Measurements from ENCODE around the gene PRUNE2.

Gene PRUNE2

DNA sequence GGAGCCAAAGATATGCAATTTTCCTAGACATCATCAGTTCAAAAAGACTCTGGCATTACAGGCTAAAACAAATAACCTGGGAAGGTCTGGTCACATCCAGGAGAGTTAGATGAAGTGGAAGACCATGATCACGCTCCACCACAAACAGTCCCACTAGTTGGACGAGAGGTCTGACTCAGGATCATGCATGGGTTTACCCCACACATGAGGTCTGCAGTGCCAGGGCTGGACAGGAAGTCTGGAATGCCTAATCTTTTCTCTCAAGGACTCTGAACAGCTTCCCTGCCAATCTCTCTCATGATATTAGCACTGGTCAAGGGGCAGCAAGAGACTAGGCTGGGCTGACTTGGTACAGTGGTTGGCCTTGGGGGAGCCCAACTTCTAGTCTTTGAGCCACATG, 7.1 kb downstream of the PRUNE2 start:
- H3K9ac ChIP-seq (ENCODE audit: low read depth, low read length), result no peak overlapping the region
- no peaks in the 10 kb centered on the region for H3K27me3 ChIP-seq (ENCODE audit: control insufficient read depth, insufficient read depth, low read length)
- H3K9me3 ChIP-seq (ENCODE audit: control insufficient read depth, insufficient read depth, low read length), result no peaks in the 10 kb centered on the region
- no peak overlapping the region for H3K4me3 ChIP-seq (ENCODE audit: low read depth, low read length)
- peaks cover 2% of the 10 kb centered on the region for H3K4me1 ChIP-seq (ENCODE audit: control insufficient read depth, insufficient read depth, low read length)
- no peaks in the 10 kb centered on the region for H3K36me3 ChIP-seq (ENCODE audit: control insufficient read depth, insufficient read depth, low read length)

DNA sequence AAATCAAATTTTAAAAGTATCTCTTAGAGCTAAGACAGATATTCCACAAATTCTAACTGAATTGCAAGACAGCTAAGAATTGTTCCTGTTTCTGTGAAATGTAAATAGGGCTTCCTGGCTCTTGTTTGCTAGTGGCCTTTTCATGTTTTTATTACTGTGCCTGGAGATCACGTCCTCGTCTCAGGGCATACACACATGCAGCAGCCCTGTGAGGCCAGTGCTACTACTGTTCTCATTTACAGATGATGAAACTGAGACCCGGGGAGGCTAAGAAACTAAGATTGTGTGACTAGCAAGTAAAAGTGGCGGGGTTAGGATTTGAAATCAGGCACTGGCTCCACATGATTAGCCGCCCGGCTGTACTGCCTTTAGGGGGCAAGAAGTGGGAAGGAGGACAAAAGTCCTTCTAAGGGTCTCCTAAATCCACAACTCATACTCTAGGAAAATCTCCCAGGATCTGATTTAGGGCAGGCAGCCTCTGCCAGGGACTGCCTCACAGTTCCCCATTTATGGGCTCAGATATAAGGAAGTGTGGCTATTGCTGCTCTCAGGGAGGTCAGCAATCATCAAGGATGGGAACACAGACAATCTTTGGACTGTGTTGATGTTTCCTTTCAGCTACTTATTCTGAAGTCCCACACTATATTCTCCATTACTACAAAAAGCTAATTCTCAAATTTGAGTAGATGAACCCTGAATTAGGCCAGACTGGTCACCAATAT, 7.9 kb downstream of the PRUNE2 start:
- no peak overlapping the region for H3K4me3 ChIP-seq (ENCODE audit: low read depth, low read length)
- no peak overlapping the region for H3K9ac ChIP-seq (ENCODE audit: low read depth, low read length)
- no peaks in the 10 kb centered on the region for H3K27me3 ChIP-seq (ENCODE audit: control insufficient read depth, insufficient read depth, low read length)
- no peaks in the 10 kb centered on the region for H3K36me3 ChIP-seq (ENCODE audit: control insufficient read depth, insufficient read depth, low read length)
- H3K9me3 ChIP-seq (ENCODE audit: control insufficient read depth, insufficient read depth, low read length), result no peaks in the 10 kb centered on the region
- peaks cover 2% of the 10 kb centered on the region for H3K4me1 ChIP-seq (ENCODE audit: control insufficient read depth, insufficient read depth, low read length)

DNA sequence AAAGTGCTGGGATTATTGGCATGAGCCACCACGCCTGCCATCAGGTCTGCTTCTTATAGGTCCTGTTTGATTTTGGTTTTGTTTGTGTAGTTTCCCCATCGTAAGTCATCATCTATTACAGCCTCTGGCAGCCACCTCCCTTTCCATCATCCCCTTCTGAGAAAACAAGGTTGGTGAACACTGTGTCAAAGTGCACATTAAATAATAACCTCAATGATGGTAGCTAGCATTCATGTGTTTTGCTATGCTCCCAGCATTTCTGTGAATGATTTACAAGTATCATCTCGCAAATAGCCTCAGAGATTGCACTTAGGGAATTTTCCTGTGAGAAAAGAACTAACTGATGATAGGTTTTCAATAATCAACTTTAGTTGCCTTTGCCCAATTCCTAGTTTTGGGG, 9.9 kb downstream of the PRUNE2 start:
- Histone ChIP-seq H3K36me3 (ENCODE audit: control insufficient read depth, insufficient read depth, low read length) (no peaks in the 10 kb centered on the region), H3K9me3 (ENCODE audit: control insufficient read depth, insufficient read depth, low read length) (no peaks in the 10 kb centered on the region), H3K4me3 (ENCODE audit: low read depth, low read length) (no peak overlapping the region), H3K9ac (ENCODE audit: low read depth, low read length) (no peak overlapping the region), H3K4me1 (ENCODE audit: control insufficient read depth, insufficient read depth, low read length) (peaks cover 2% of the 10 kb centered on the region), H3K27me3 (ENCODE audit: control insufficient read depth, insufficient read depth, low read length) (no peaks in the 10 kb centered on the region)

DNA sequence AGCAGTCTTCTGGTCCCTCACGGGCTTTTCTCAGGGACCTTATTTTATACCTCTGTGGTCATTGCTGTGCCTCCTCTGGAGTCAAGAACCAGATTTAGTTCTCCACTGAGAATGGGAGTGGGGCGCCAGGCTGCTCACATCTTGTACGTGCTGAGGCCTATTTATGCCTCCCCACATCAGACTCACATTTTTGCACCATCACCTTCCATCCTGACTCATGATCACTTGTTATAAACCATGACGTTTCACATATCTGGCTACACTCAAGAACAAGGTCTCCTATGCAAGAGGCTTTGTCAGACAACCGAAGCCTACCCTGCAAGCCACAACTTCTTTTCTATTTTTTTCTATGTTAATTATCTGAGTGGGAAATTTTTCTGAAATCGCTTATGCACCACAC, 10.7 kb downstream of the PRUNE2 start:
- no peak overlapping the region for H3K4me3 ChIP-seq (ENCODE audit: low read depth, low read length)

DNA sequence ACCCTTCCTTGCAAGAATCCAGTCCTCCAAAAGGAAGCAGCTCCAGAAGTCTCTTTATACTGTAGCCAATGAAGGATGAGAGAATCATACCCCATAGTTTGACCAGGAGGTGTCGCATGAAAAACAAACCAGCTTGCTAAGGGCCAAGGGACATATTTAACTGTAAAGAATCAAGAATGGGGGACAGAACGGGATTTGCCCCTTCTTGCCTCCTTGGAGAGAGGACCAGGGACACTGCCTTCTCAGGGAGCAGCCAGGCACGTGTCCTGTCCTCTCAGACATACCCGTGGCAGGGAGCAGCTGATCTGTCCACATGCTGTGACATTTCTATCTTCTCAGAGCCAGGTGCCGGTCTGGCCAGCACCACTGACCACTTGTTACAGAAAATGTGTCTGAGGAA, 11.7 kb downstream of the PRUNE2 start:
- no peak overlapping the region for H3K9ac ChIP-seq (ENCODE audit: low read depth, low read length)
- no peak overlapping the region for H3K4me3 ChIP-seq (ENCODE audit: low read depth, low read length)
- H3K9me3 ChIP-seq (ENCODE audit: control insufficient read depth, insufficient read depth, low read length), result no peaks in the 10 kb centered on the region
- H3K36me3 ChIP-seq (ENCODE audit: control insufficient read depth, insufficient read depth, low read length), result no peaks in the 10 kb centered on the region
- peaks cover 2% of the 10 kb centered on the region for H3K4me1 ChIP-seq (ENCODE audit: control insufficient read depth, insufficient read depth, low read length)
- no peaks in the 10 kb centered on the region for H3K27me3 ChIP-seq (ENCODE audit: control insufficient read depth, insufficient read depth, low read length)

More for the DNA sequence above, 10.7 kb downstream of the PRUNE2 start:
- no peaks in the 10 kb centered on the region for H3K27me3 ChIP-seq (ENCODE audit: control insufficient read depth, insufficient read depth, low read length)
- H3K4me1 ChIP-seq (ENCODE audit: control insufficient read depth, insufficient read depth, low read length), result peaks cover 2% of the 10 kb centered on the region
- no peak overlapping the region for H3K9ac ChIP-seq (ENCODE audit: low read depth, low read length)
- no peaks in the 10 kb centered on the region for H3K36me3 ChIP-seq (ENCODE audit: control insufficient read depth, insufficient read depth, low read length)
- H3K9me3 ChIP-seq (ENCODE audit: control insufficient read depth, insufficient read depth, low read length), result no peaks in the 10 kb centered on the region

DNA sequence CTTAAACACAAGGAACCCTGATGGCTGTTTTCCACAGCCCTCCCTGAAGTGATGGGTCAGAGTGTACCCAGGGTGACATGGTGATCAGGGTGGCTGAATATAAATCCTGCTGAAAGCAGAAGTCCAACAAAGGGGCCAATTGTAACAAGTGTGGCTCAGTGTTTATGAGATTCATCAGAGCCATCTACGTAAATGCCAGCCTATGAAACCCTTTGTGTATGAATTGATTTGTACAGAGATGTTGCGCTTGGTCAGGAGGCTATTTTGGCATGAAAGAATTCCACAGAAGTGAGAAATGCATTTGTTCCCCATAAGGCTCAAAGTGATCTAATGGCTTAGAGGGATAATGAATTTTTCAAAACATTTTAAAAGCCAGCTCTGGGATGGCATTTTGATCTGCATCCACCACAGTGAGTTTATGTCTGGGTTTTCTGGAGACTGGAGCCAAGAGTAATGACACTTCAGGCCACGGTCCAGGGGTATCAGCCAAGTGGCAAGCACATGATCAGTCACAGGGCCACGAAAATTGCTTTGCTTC, 12.4 kb downstream of the PRUNE2 start:
- H3K4me1 ChIP-seq (ENCODE audit: control insufficient read depth, insufficient read depth, low read length), result peaks cover 2% of the 10 kb centered on the region

DNA sequence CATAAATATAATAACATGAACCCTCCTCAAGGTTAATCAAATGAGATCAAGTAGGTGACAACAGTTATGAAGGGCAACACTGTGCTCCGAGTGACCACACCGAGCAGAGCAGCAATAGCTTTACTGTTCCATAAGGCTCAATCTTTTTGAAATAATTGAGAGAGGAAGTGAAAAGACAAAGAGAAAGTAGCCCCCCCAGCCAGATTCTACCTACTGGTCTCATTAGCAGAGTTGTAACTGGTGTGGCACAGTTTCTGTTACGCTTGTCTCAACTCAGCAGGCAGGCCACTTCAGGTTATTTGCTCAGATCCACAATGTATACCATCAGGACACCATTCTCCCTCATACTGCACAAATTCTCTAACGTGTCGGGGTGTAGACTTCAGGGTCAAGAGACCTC, 14.0 kb downstream of the PRUNE2 start:
- Histone ChIP-seq H3K9me3 (ENCODE audit: control insufficient read depth, insufficient read depth, low read length) (no peaks in the 10 kb centered on the region), H3K9ac (ENCODE audit: low read depth, low read length) (no peak overlapping the region), H3K4me3 (ENCODE audit: low read depth, low read length) (no peak overlapping the region), H3K36me3 (ENCODE audit: control insufficient read depth, insufficient read depth, low read length) (no peaks in the 10 kb centered on the region), H3K4me1 (ENCODE audit: control insufficient read depth, insufficient read depth, low read length) (peaks cover 6% of the 10 kb centered on the region), H3K27me3 (ENCODE audit: control insufficient read depth, insufficient read depth, low read length) (no peaks in the 10 kb centered on the region)

More for the DNA sequence above, 12.4 kb downstream of the PRUNE2 start:
- H3K27me3 ChIP-seq (ENCODE audit: control insufficient read depth, insufficient read depth, low read length), result no peaks in the 10 kb centered on the region
- H3K9ac ChIP-seq (ENCODE audit: low read depth, low read length), result no peak overlapping the region
- no peaks in the 10 kb centered on the region for H3K36me3 ChIP-seq (ENCODE audit: control insufficient read depth, insufficient read depth, low read length)
- no peaks in the 10 kb centered on the region for H3K9me3 ChIP-seq (ENCODE audit: control insufficient read depth, insufficient read depth, low read length)
- H3K4me3 ChIP-seq (ENCODE audit: low read depth, low read length), result no peak overlapping the region

DNA sequence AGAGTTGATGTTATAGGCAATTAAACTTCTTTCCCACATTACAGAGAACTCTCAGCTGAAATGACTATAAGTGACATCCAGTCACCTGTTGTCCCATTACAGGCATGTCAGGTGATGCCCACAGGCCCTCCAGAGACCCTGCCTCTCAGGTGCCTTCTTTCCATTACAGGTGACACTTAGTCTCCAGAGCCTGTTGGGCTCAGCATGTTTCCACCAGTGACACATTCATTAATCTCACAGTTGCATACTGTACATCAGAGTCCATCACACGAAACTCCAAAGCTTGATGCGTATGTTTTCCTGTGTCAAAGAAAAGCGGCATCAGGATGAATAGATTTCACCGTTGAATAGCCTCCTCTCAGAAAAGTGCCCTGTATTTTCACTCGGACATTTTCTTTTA, 14.6 kb downstream of the PRUNE2 start:
- Histone ChIP-seq H3K9me3 (ENCODE audit: control insufficient read depth, insufficient read depth, low read length) (no peaks in the 10 kb centered on the region), H3K27me3 (ENCODE audit: control insufficient read depth, insufficient read depth, low read length) (no peaks in the 10 kb centered on the region), H3K36me3 (ENCODE audit: control insufficient read depth, insufficient read depth, low read length) (no peaks in the 10 kb centered on the region), H3K4me1 (ENCODE audit: control insufficient read depth, insufficient read depth, low read length) (peaks cover 6% of the 10 kb centered on the region), H3K4me3 (ENCODE audit: low read depth, low read length) (no peak overlapping the region), H3K9ac (ENCODE audit: low read depth, low read length) (no peak overlapping the region)

DNA sequence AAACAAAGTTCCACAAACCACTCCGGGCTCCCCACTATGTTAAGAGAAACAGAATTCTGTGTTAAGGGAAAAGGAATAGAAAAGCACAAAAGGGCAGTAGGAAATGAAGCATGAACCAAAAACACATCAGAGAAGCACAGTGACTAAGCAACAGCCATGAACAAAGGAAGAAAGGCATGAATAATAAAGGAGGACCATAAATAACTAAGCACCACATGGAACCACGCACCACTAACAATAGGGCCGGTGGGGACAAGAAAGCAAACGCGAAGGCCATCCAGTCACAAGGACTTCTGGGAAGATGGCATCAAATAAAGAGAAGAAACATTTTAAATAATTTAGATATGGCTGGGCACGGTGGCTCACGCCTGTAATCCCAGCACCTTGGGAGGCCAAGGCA, 18.0 kb downstream of the PRUNE2 start:
- peaks cover 6% of the 10 kb centered on the region for H3K4me1 ChIP-seq (ENCODE audit: control insufficient read depth, insufficient read depth, low read length)
- no peaks in the 10 kb centered on the region for H3K36me3 ChIP-seq (ENCODE audit: control insufficient read depth, insufficient read depth, low read length)
- no peaks in the 10 kb centered on the region for H3K27me3 ChIP-seq (ENCODE audit: control insufficient read depth, insufficient read depth, low read length)
- no peak overlapping the region for H3K4me3 ChIP-seq (ENCODE audit: low read depth, low read length)
- H3K9ac ChIP-seq (ENCODE audit: low read depth, low read length), result no peak overlapping the region
- no peaks in the 10 kb centered on the region for H3K9me3 ChIP-seq (ENCODE audit: control insufficient read depth, insufficient read depth, low read length)

DNA sequence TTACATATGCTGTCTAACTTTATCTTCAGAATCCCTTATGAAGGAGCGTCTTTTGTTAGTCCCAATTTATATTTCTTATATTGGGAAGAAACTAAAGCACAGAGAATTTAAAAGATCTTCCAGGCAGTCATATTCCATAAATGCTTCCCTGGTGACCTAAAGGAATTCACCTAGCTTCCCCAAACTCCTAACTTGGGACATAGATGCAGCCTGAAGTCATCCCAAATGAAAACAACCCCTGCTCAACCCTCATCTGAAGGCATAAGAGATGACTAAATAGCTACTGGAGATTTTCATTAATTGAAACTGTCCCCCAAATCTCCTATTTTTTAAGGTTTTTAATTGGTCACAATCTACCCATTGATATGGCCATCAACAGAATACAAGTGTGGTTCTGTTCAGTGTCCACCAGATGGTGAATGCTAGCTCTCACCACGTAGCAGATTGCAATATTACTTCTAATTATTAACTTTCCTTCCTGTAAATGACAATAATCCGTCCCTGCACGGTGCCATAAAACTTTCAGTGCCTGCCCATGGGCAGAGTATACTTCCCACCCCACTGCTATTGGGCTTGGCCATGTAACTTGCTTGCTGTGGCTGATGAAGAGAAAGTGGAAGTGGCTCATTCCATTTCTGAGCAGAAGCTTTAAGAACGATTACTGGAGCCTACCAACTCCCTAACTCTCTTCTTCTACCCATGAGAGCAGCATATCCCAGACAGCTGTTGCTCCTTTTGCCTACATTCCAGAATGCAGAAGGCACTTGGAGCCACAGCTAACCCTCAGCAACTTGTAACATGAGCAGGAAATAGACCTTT, 18.7 kb downstream of the PRUNE2 start:
- no peaks in the 10 kb centered on the region for H3K36me3 ChIP-seq (ENCODE audit: control insufficient read depth, insufficient read depth, low read length)
- no peak overlapping the region for H3K9ac ChIP-seq (ENCODE audit: low read depth, low read length)
- H3K4me1 ChIP-seq (ENCODE audit: control insufficient read depth, insufficient read depth, low read length), result peaks cover 6% of the 10 kb centered on the region
- H3K9me3 ChIP-seq (ENCODE audit: control insufficient read depth, insufficient read depth, low read length), result no peaks in the 10 kb centered on the region
- H3K27me3 ChIP-seq (ENCODE audit: control insufficient read depth, insufficient read depth, low read length), result no peaks in the 10 kb centered on the region
- H3K4me3 ChIP-seq (ENCODE audit: low read depth, low read length), result no peak overlapping the region

DNA sequence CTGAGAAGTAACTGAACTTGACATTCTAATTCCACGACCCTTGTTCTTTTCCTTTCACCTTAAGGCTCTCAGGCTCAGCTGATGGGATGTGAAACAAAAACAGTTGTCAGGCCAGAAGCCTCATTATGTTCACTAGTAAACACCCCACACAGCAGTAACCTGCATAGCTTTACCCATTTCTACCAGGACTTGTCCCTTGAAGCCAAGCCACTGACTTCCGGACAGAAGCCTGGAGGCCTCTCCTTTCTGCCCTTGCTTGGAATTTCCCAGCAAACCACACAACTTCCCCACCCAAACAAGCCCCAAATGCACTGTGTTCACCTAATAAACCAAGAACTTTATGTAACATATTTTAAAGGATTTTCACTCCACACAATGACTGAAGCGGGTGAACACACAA, 19.6 kb downstream of the PRUNE2 start:
- no peaks in the 10 kb centered on the region for H3K36me3 ChIP-seq (ENCODE audit: control insufficient read depth, insufficient read depth, low read length)
- H3K27me3 ChIP-seq (ENCODE audit: control insufficient read depth, insufficient read depth, low read length), result no peaks in the 10 kb centered on the region
- peaks cover 6% of the 10 kb centered on the region for H3K4me1 ChIP-seq (ENCODE audit: control insufficient read depth, insufficient read depth, low read length)
- no peak overlapping the region for H3K9ac ChIP-seq (ENCODE audit: low read depth, low read length)
- H3K4me3 ChIP-seq (ENCODE audit: low read depth, low read length), result no peak overlapping the region
- H3K9me3 ChIP-seq (ENCODE audit: control insufficient read depth, insufficient read depth, low read length), result no peaks in the 10 kb centered on the region

DNA sequence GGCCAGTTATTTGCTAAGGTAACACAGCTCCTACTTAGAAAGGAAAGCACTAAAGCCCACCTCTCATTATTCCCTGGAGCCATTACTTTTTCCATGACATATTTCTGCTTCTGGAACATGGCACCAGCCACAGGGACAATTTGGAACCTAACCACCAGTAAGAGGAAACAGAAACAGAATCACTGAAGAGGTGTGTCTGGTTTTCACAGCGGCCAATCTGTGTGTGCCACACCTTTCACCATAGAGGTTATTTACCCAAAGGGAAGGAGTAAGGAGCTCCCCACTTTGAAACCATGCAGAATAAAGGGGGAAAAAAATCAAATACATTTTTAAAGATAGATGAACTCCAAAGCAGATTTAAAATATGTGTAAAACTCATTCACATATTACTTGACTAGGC, 21.1 kb downstream of the PRUNE2 start:
- Histone ChIP-seq H3K36me3 (ENCODE audit: control insufficient read depth, insufficient read depth, low read length) (no peaks in the 10 kb centered on the region), H3K4me3 (ENCODE audit: low read depth, low read length) (no peak overlapping the region), H3K4me1 (ENCODE audit: control insufficient read depth, insufficient read depth, low read length) (peaks cover 6% of the 10 kb centered on the region), H3K9me3 (ENCODE audit: control insufficient read depth, insufficient read depth, low read length) (no peaks in the 10 kb centered on the region), H3K9ac (ENCODE audit: low read depth, low read length) (no peak overlapping the region), H3K27me3 (ENCODE audit: control insufficient read depth, insufficient read depth, low read length) (no peaks in the 10 kb centered on the region)
